T-helper 22 cell (primary cell): Measurements from ENCODE around the gene STYXL1.
"Not testable (repeated sequence)": the region's sequence is repeated elsewhere in the genome, so short reads cannot be mapped to it uniquely, and the experiment has no call there.

Source experiments
- DNase-seq: peaks from one replicate; pipeline ENCODE4 v3.0.0-alpha.2; 2020; ENCODE audit warnings: low read depth

The STYXL1 gene

DNA sequence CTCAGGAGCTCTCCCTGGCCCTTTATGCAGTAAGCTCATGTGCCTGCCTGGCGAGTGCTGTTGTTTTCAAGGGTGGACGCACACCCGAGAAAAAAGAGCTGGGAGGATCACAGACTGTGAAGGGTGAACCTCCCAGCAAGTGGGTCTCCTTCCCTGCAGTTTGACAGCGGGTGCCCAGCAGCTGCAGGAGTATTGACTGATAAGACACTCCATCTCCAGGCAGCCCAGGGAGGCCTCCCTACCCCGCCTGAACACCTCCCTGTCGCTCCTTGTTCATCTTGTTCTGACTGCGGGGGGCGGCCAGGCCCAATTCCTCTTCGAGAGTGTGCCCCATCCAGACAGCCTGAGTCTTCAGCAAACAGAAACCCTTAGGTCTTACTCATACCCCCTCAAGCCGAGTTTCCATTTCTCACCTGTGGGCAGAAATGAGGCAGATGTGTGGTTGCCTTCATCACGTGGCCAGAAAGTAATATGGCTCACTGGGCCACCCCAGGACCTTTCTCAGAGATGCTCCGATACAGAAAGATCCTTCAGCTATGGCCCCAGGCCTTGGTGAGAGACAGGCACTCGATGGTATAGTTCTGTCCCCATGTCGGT, 17.3 kb upstream of the STYXL1 start:
- no peak for DNase-seq

DNA sequence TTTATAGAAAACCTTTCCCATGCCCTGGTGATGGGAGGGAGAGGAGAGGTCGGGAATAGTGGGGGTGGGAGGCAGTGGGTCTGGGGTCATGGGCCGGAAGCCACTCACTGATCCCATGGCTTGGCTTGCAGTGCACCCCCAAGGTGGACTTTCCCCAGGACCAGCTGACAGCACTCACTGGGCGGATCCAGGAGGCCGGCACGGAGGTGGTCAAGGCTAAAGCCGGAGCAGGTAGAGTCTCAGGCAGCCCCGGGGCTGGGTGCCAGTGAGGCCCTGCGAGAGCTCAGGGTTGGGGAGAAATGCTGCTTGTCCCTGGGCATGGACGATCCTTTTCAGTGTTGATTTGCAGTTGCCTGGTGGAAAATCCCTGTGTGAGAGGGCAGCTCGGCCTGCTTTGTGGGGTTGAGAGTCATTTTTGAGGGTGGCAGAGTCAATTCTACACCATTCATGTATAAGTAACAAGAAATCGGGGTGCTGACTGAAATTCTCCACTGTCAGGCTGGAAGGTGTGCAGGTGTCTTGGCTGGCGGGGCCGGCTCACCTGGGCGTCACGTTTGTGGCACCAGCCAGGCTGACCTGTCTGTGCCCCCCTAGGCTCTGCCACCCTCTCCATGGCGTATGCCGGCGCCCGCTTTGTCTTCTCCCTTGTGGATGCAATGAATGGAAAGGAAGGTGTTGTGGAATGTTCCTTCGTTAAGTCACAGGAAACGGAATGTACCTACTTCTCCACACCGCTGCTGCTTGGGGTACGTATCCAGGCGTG, 16.6 kb upstream of the STYXL1 start:
- no peak for DNase-seq

DNA sequence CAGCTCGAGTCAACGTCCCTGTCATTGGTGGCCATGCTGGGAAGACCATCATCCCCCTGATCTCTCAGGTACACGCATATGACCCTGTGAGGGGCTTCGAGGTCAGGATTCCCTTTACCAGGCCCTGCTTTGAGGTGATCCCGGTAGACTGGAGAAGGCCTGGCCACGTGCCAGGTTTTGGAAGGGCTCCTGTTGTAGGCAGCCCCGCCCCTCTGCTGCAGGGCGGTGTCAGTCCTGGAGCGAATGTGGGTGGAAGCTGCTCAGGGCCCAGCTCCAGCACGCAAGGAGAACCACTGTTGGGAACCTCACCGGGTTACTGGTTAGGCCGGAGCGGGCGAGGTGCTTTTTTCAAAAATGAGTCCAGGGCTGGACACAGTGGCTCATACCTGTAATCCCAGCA, 15.7 kb upstream of the STYXL1 start:
- DNase-seq = no peak

DNA sequence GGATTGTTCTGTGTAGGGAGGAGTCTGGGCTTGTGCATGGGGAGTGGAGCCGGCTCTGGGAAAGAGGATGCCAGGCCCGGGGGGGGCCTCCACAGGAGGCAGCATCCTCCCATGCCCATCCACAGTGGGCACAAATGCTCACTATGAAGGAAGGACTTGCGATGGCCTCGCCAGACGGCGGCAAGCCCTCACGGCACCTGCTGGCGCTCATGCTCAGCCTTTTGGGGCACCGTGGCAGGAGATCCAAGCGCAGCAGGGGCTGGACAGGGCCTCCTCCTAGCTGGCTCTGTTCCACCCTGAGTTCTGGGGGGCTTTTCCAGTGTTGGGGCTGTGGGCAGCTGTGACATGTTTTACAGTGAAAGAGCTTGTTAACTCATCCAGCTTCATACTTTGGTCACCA, 15.3 kb upstream of the STYXL1 start:
- DNase-seq = no peak

DNA sequence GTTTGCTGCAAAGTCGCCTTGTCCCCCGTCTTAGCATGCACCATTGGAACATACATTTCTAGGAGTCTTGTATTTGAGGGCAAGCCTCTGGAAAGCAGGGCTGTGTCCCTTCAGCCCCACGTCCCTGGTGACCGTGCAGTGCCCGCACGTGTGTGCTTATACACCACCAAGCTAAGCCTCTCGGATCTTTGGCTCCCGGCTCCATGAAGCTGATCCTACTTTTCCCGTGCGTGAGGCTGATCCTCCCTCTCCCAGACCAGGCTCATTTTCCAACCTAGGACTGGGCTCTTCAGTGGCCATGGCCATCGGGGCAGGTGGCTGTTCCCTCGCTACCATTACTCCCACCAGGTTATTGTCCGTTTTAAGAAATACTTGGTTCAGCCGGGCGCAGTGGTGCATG, 14.5 kb upstream of the STYXL1 start:
- DNase-seq = no peak

DNA sequence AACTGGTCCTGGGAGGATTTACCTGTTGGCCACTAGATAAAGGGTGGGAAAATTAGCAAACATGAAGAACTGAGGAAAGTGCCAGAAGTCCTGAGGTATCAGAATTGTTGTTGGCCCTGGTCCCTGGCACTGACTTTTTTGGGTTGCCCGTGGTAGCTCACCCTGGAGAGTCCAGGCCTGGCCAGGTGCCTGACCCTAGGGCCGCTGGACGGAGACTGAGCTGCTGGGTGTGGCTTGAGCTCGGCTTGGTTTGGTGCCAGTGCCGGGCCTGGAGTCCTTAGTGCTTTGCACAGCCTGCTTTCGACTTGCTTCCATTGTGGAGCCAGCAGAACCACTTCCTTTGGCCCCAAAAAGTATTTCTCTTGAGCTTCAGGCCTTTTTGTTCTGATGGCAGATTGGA, 13.0 kb upstream of the STYXL1 start:
- DNase-seq = no peak

DNA sequence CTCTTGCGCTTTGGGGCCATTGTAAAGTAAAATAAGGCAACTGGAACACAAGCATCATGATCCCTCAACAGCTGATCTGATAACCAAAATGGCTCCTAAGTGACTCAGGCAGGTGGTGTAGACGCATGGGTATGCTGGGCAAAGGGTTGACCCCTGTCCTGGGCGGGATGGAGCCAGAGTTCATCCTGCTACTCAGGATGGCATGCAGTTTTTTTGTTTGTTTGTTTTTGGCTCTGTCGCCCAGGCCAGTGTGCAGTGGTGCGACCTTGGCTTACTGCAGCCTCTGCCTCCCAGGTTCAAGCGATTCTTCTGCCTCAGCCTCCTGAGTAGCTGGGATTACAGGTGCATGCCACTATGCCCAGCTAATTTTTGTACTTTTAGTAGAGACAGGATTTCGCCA, 10.9 kb upstream of the STYXL1 start:
- DNase-seq = not testable (repeated sequence)

DNA sequence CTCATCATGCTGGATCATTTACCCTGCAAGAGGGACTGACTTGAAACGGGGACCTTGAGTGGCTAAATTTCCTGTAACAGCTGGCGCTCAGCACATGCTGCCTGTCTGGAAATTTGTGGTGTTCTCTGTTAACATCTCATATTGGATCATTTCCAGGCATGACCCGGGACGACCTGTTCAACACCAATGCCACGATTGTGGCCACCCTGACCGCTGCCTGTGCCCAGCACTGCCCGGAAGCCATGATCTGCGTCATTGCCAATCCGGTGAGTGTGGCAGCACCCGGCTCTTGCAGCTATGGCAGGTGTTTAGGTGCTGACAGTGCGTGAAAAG, 10.0 kb upstream of the STYXL1 start:
- no peak for DNase-seq

DNA sequence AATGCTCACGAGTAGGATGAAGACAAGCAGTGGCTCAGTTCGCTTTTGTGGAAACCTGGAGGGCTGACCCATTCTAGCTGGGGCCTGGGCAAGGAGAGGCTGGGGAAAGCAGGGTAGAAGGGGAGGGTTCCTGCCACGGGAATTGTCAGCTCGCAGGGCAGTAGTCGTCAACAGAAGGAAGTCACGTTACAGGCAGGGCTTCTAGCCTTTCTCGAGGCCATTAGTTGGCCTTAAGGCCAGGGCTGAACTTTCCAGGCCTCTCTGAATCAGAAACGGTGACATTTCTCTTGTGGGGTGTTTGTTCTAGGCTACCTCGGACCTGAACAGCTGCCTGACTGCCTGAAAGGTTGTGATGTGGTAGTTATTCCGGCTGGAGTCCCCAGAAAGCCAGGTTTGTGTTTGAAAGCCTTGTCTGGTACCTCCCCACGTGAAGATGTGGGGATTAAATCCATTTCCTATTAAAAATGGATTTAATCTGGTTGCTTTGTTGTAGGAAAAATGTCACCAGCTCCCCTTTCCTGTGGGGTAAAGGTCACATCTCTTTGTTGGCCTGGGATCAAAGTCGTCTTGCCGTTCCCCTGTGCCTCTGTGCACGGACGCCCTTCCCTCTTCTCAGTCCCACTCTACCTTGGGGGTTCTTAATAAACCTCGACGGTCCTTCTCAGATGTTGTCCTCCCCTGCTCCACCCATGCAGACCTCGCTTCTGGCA, 9.5 kb upstream of the STYXL1 start:
- no peak for DNase-seq

DNA sequence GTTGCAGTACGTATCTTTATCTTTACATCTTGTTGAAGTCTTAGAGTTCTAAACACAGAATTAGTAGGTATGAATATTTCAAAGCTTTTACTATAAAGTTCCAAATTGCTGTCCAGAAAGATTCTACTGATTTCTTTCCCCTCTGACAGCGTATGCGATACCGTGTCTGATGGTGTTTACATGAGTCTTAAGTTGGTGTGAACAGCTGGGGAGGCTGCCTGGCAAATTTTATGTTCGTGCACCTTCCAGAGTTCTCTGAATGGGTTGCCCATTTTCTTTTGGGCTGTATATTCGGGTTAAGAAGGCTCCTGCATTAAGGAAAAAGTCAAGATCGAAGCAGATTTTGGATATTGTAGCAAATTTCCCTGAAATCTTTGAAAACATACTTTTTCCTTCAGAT, 8.4 kb upstream of the STYXL1 start:
- no peak for DNase-seq

DNA sequence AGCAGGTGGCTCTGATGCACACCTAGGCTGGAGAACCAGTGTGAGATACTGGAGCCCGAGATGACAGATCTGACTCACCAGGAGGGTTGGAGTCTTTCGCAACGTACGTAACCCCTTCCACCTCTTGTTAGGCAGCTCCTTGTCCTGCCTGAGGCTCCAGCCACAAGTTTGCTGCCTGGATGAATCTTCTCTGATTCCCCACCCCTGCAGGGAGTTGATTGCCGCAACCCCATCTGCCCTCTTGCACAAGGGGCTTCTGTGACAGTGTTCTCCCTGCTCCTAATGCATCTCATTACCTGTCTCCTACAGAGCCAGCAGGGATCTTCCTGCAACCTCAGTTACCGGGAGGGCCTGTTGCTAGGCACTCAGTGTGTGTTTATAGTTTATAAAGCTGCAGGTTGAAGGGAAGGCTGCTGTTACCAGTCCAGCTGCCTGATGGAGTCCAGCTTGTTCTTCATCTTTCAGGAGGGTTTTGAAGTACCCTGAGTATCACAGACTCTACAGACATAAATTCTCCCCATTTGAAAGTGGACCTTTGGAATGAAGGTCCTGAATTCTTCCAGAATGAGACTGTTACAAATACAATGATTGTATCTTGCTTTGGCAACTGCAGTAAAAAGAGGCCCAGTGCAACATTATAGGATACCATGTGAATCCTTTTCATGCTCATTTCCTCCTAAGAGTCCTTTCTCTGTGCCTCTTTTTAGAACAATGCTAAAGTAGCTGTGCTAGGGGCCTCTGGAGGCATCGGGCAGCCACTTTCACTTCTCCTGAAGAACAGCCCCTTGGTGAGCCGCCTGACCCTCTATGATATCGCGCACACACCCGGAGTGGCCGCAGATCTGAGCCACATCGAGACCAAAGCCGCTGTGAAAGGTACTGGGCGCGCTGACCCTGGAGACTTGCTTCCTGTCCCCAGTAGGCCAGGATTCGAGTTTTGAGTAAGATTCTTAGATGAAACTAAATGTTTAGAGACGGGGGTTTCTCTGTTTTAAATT, 6.6 kb upstream of the STYXL1 start:
- DNase-seq = no peak

DNA sequence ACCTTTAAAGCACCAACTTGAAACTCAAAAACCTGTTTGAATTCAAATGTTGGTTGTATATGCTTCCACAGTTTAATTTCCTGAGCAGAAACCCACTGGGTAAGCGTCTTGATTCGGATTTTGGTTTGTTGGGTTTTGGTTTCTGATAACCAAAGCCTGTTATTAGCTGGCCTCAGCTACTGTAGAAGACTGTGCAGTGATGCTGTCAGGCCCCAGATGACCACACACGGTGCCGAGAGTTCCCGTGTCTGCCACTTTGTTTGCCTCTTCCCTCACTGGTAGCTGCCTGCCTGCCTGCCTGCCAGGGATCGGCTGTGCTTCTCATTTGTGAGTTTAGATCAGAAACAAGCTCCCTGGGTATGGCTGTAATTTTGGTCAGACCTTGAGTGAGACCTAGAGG, 5.7 kb upstream of the STYXL1 start:
- no peak for DNase-seq

DNA sequence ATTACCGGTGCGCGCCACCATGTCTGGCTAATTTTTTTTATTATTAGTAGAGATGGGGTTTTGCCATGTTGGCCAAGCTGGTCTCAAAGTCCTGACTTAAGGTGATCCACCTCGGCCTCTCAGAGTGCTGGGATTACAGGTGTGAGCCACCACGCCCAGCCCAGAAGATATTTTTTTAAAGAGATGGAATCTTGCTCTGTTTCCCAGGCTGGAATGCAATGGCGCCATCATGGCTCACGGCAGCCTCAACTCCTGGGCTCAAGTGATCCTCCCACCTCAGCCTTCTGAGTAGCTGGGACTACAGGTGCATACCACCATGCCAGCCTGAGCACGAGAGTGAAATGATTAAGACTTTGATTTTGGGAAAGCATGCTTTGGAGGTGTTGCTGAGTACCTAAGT, 4.9 kb upstream of the STYXL1 start:
- not testable (repeated sequence) for DNase-seq

DNA sequence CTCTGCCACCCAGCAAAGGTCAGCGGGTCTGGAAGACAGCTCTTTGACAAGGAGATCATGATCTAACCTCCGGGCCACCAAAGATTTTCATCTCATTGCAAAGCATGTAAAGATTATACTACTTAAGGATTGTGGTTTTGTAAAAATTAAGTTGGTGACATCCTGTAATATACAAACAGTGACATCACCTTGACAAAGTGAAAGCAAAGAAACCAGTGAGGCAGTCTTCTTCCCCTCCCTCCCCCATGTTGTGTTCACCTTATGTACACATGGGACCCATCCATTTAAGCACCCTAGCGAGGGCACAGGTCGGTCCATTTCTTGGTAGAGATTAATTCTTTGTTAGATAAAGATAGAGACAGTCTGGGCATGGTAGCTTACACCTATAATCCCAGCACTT, 4.0 kb upstream of the STYXL1 start:
- no peak for DNase-seq

DNA sequence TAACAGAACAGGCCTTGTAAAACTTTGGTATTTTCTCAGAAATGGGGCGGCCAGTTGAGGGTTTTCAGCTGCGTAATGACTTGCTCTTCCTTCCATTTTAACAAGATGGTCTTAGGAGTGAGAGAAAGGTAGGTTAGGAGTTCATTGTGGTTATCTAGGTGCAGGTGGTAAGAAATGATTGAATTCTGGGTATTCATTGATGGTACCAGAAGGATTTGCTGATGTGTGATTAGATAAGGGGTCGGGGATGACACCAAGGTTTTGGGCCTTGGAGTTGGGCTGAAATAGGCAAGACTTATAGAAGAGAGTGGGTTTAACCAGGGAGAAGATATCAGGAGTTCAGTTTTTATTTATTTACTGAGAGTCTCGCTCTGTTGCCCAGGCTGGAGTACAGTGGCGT, 2.7 kb upstream of the STYXL1 start:
- DNase-seq = no peak

DNA sequence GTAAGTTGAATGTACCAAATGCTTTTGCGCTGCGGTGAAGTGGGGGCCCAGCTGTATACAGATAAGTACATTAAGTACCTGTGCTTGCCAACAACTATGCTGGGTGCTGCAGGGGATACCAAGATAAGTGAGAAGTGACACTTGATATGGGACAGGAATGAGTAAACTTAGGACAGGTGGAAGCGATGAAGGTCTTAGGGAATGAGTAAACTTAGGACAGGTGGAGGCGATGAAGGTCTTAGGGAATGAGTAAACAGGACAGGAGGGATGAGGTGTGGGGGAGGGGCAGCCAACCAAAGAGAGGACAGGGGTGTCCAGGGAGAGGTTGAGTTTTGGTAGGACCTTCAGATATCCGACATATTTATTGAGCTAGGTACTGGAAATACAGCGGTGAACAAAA, 1.5 kb upstream of the STYXL1 start:
- no peak for DNase-seq

DNA sequence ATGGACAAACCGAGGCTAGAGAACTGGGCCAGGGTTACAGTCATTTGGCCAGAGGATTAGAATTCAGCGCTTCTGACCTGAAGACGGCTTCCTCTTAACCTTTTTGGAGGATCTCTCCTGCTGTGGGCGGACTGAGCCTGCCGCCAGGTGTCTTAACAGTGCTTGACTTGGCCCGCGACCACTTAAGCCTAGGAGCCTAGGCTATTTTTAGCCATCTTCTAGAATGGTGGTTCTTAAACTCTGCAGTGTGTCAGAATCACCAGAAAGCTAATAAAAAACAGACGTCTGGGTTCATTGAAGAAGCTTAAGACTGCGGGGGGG, 828 bp upstream of the STYXL1 start:
- DNase-seq = no peak

DNA sequence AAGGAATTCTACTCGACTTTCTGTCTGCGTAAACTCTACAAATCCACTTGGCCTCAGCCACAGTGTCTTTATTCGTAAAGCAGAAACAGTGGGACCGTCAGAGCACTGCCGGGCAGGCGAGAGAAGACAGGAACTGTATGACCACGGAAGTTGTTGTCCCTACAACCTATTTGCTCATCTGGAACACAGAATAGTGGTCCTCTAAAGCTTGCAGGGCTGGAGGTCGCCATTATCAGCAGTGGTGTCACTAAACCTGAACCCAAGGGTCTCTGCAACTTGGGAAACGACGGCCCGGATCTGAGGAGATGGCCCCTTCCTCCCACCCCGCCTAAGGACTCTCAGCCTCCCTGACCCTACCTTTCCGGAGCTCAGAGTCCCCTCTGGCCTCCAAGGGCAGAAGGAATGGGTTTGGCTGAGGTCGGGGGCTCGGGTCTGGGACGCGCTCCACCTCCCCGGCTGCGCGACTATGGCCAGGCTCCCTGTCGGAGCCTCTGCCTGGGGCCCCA, 442 bp downstream of the STYXL1 start:
- DNase-seq = no peak

DNA sequence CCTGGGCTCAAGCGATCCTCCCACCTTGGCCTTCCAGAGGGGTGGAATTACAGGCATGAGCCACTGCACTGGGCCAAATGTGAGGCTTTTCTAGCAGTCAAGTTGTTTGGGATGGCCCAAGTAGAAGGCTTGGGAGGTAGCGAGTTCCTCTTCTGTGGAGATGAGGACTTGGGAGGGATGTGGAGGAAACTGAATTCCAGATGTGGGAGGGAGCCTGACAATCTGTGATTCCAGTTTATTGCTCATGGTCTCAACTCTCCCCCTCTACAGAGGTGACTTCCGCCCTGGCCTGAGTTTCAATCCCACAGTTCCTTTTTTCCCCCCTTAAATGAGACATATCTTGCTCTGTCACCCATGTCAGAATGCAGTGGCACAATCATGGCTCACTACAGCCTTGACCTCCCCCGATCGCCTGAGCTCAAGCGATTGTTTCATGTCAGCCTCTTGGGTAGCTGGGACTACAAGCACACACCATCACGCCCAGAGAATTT, 3.4 kb downstream of the STYXL1 start:
- DNase-seq = no peak

DNA sequence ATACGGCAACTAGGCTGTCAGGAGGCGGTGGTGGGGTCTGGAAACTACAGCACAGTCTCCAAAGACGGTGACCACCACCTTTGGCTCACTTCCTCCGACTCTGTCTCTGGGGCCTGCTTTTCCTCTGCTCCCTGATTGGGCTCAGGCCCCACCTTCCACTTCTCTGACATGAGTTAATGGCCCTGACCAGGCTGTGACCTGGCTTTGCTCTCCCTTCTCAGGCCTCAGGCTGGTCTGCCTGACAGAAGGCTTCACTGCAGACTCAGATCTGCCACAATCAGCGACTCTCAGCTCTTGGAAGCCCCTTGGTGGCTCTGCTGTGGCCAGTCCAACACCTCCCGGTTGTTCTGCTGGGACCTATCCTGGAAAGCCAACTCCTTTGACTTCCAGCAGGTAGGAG, 7.7 kb downstream of the STYXL1 start:
- DNase-seq = no peak

DNA sequence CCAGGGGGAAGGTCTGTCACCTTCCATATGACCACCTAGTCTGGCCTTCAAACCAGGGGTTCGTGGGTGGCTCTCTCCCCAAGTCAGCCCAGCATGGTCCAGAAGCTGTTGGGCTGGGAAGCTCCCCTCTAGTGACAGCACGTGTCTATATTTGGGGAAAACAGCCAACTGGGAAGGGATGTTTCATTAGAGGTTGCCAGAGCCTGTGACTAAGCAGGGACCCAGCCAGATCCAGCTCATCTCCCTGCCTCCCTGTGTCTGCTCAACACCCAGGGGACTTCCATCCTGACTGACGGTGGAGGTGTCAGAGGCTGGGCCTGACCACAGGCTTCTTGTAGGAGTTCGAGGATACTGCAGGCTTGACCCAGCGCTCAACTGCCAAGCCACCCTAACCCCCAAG, 10.5 kb downstream of the STYXL1 start:
- no peak for DNase-seq

DNA sequence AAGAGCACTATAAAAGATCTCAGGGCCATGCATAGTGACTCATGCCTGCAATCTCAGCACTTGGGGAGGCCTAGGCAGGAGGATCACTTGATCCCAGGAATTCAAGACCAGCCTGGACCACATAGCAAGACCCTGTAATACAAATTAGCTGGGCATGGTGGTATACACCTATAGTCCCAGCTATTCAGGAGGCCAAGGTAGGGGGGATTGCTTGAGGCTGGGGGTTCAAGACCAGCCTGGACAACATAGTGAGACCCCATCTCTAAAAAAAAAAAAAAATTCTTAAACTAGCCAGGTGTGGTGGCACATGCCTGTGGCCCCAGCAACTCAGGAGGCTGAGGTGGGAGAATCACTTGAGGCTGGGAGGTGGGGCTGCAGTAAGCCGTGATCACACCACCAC, 15.8 kb downstream of the STYXL1 start:
- DNase-seq = no peak
